DMS79 (cell line): ENCODE data around the gene GPT2.
"Not testable (repeated sequence)": the region's sequence is repeated elsewhere in the genome, so short reads cannot be mapped to it uniquely, and the experiment has no call there.

Source experiments
- DNase-seq: peaks from one replicate; lab custom pipeline; 2025; lab: John Stamatoyannopoulos, UW

GPT2 gene

GRCh38 chr16:46862555-46863447 lies 21.4 kb upstream of the GPT2 start:
- DNase-seq, result no peak

- DNase-seq, result no peak
Observed at GRCh38 chr16:46866286-46866685, 17.9 kb upstream of the GPT2 start.

GRCh38 chr16:46867486-46867885 lies 16.7 kb upstream of the GPT2 start:
- DNase-seq, result not testable (repeated sequence)

- DNase-seq, result not testable (repeated sequence)
Observed at GRCh38 chr16:46868891-46869290, 15.3 kb upstream of the GPT2 start.

- no peak for DNase-seq
Observed at GRCh38 chr16:46871597-46871996, 12.6 kb upstream of the GPT2 start.

GRCh38 chr16:46873201-46873600 lies 11.0 kb upstream of the GPT2 start:
- DNase-seq, result no peak

- no peak for DNase-seq
Observed at GRCh38 chr16:46875243-46875642, 8.9 kb upstream of the GPT2 start.

- DNase-seq, result no peak
Observed at GRCh38 chr16:46882304-46882939, 1.7 kb upstream of the GPT2 start.

- DNase-seq, result no peak
Observed at GRCh38 chr16:46882940-46883307, 1.2 kb upstream of the GPT2 start.

GRCh38 chr16:46883353-46883689 lies 841 bp upstream of the GPT2 start:
- no peak for DNase-seq

GRCh38 chr16:46884513-46885293 lies 541 bp downstream of the GPT2 start:
- DNase-seq, result no peak

GRCh38 chr16:46885960-46886763 lies 2.0 kb downstream of the GPT2 start:
- DNase-seq, result no peak

- DNase-seq, result no peak
Observed at GRCh38 chr16:46886764-46887523, 2.8 kb downstream of the GPT2 start.

- DNase-seq, result no peak
Observed at GRCh38 chr16:46887524-46887854, 3.3 kb downstream of the GPT2 start.

GRCh38 chr16:46889245-46889941 lies 5.2 kb downstream of the GPT2 start:
- no peak for DNase-seq

- DNase-seq, result no peak
Observed at GRCh38 chr16:46889942-46890300, 5.8 kb downstream of the GPT2 start.

- no peak for DNase-seq
Observed at GRCh38 chr16:46891910-46892309, 7.7 kb downstream of the GPT2 start.

GRCh38 chr16:46894036-46894672 lies 10.0 kb downstream of the GPT2 start:
- no peak for DNase-seq

- DNase-seq, result no peak
Observed at GRCh38 chr16:46895399-46896313, 11.5 kb downstream of the GPT2 start.
